GM12801 (cell line): ENCODE results near the gene TGM3.

Experiments
- TF ChIP-seq, protein P1 (sequence below): IDR thresholded peaks from one replicate; pipeline ENCODE4 v1.5.1; 2011; ENCODE audit warnings: control low read depth; ENCODE audit not compliant: insufficient read length; ENCODE audit errors: extremely low read depth

The TGM3 gene

DNA sequence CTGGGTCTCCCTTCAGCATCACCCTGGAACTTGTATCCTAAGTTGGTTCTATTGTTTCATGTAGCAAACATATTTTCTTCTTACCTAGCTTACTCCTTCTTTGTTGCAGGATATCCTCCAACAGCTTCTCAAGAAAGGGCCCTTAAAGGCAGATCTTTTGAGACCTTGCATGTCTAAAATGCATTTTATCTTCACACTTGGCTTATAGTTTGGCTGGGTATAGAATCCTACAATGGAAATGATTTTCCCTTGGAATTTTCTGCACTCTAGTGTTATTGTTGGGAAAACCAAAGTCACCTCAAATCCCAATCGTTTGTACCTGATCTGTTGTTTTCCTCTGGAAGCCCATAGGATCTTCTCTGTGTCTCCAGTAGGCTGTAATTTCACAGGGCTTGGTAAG lies 72.8 kb downstream of the TGM3 start:
- TF ChIP-seq, protein P1, sequence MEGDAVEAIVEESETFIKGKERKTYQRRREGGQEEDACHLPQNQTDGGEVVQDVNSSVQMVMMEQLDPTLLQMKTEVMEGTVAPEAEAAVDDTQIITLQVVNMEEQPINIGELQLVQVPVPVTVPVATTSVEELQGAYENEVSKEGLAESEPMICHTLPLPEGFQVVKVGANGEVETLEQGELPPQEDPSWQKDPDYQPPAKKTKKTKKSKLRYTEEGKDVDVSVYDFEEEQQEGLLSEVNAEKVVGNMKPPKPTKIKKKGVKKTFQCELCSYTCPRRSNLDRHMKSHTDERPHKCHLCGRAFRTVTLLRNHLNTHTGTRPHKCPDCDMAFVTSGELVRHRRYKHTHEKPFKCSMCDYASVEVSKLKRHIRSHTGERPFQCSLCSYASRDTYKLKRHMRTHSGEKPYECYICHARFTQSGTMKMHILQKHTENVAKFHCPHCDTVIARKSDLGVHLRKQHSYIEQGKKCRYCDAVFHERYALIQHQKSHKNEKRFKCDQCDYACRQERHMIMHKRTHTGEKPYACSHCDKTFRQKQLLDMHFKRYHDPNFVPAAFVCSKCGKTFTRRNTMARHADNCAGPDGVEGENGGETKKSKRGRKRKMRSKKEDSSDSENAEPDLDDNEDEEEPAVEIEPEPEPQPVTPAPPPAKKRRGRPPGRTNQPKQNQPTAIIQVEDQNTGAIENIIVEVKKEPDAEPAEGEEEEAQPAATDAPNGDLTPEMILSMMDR = no peak

DNA sequence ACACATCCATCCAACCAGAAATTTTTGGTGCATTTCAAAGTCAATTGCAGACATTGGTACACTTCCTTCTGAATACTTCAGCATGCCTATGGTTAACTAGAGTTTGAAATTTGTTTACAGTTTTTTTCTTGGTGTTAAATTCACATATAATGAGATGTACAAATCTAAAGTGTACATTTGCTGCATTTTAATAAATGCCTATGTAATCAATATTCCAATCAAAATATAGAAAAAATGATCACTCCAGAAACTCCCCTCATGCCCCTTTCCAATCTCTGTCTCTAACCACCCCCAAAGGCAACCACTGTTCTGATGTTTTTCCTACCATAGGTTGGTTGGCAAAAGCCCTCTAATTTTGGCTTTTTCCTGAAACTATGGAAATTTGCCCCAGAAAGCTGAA lies 77.3 kb downstream of the TGM3 start:
- TF ChIP-seq, protein P1 = no peak

DNA sequence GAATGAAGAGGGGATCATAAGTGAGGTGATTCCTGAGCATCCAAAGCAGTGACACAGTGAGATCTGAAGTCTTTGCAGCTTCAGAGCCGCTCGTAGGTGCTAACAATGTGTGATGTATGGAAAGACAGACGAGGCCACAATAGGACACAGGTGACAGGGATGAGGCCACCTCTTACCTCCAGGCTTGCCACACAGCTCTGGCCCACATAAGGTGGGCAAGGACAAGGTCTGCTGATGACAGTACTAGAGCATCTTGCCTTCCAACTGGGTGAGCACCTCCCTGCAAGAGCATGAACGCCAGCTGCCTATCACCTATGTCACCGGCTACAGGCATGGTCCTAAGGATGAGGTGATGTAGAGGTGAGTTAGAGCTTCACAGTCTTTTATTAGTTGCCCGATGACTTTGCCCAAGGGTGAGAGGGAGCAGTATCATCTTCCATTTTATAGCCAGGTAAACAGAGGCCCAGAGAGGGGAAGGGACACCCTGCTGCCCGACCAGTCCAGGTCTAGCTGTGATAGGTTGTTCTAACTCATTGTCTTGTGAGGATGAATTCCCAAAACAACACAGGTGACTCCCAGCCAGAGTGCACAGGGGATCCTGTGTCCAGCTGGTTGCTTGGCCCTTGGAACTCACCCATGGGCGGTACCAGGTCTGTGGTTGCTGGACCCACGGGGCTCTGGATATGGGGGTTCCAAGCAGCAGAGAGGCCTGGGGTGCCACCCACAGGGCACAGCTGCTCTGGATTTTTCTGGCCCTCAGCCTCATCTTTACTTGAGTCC lies 78.7 kb downstream of the TGM3 start:
- TF ChIP-seq, protein P1 = no peak

DNA sequence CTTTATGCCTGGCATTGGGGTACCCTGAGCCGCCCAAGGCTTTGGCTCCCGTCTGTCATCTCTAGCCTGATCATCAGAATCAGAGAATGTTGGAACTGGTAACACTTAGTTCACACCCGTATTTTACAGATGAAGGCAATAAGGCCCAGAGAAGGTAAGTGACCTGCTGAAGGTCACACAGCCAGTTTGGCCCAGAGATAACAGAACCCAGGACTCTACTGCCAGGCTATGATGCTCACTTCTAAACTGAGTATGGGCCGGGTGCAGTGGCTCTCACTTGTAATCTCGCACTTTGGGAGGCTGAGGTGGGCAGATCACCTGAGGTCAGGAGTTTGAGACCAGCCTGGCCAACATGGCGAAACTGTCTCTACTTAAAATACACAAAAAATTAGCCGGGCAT lies 83.1 kb downstream of the TGM3 start:
- TF ChIP-seq, protein P1 = no peak

DNA sequence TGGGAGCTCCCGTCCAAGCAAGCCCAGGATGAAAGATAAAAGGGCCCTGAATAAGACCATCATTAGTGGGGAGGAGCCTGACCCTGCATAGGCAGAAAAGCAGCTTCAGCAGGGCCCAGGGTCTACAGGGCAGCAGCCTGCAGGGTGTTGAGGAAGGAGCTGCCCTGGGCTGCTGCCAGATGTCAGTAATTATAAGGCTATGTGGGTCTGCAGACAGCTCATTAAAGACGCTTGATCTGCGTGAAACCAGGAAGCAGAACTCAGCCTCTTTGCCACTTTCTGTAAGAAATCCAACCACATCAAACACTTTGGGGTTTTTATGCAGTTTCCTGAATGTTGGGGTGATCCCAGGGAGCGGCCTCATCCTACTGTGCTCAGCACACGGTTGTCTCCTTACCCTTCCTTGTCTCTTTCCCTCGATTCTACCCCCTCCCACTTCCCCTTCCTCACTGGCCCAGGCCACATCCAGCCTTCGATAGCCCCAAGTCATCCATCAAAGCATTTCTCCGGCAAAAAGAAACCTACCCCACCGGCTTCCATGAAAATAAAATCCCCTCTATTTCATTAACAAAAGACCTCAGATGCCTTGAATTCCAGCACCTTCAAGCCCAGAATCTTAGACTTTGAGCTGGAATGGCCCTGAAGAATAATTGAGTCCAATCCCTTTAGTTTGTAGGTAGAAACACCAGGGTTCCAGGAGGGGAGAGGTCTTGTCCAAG lies 83.9 kb downstream of the TGM3 start:
- TF ChIP-seq, protein P1 = no peak

DNA sequence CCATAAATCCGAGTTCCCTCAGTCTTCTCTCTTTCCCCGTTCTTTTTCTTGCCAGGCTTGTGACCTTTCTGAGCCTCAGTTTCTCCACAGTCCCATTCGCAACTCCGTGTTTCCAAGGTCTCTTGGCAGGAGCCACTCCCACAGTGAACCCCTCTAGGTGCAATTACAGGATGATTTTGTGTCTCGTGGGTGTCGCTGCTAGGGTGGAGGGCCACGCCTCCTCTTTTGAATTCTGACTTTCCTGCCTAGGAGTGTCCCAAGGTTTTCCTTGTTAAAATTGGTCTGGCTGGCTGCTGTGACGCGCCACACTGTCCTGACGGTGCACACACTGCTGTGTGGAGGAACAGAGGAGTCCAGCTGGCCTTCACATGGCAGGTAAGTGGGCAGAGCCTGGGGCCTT lies 84.8 kb downstream of the TGM3 start, which contains the start of gene TGM6:
Gene TGM6, plus strand, starts transcription at position 301 of the 400 bp plus-strand sequence. Its CDS starts 68 bp downstream, at position 369.
- TF ChIP-seq, protein P1 = no peak

DNA sequence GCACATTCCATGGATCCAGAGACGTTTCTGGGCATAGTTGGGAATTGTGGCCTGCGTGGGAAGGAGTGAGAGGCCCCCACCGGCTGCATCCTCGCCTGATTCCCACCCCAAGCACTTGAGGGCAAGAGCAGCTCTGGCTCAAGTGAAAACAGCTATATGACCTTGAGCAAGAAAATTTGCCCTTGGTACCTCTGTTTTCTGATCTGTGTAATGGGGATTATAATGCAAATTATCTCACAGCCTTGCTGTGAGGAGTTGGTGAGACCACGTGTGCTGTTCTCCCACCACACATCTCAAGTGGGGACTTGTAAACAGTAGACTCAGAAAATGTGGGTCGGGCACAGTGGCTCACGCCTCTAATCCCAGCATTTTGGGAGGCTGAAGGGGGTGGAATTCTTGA lies 85.5 kb downstream of the TGM3 start:
- TF ChIP-seq, protein P1 = no peak
